ENCODE data around the gene CDH6.

The CDH6 gene

DNA sequence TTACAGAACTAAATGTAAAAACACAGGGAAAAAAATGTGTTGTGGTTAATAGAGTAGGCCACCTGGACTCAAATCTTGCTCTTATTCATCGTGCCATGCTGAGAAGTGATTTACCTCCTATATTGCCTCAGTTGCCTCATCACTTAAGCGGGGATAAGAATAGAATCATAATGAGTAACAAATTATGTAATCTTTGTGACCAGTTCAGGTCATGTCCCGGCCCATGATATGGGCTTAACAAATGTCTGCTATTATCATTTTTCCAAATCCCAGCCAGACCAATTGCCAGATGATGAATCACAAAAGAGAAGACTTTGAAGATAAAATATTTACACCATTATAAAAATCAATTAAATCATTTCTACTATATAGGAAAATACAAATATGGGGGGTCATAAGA lies 89.8 kb downstream of the CDH6 start:
- no peak overlapping the region for H3K4me3 ChIP-seq (ENCODE audit: low read depth, low read length)
- DNase-seq (ENCODE audit: low read depth): no peak
- TF ChIP-seq, protein P1, sequence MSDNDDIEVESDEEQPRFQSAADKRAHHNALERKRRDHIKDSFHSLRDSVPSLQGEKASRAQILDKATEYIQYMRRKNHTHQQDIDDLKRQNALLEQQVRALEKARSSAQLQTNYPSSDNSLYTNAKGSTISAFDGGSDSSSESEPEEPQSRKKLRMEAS (IDR thresholded peaks at IDR 0.05; ENCODE audit: low read depth, low read length): no peak
- TF ChIP-seq MYC (IDR thresholded peaks at IDR 0.05; ENCODE audit: low read depth, low read length) (no peak), CTCF (IDR thresholded peaks at IDR 0.05; ENCODE audit: low read depth, low read length) (no peak), POLR2A (IDR thresholded peaks at IDR 0.05; ENCODE audit: extremely low read depth, insufficient read length) (no peak)

- DNase-seq (ENCODE audit: low read depth): no peak
- no peak overlapping the region for H3K4me3 ChIP-seq (ENCODE audit: low read depth, low read length)
- TF ChIP-seq MYC (IDR thresholded peaks at IDR 0.05; ENCODE audit: low read depth, low read length) (no peak), POLR2A (IDR thresholded peaks at IDR 0.05; ENCODE audit: extremely low read depth, insufficient read length) (no peak), CTCF (IDR thresholded peaks at IDR 0.05; ENCODE audit: low read depth, low read length) (no peak)
- TF ChIP-seq, protein P1 (IDR thresholded peaks at IDR 0.05; ENCODE audit: low read depth, low read length): no peak
Observed at GRCh38 chr5:31285025-31285424, 91.5 kb downstream of the CDH6 start.

- TF ChIP-seq, protein P1 (IDR thresholded peaks at IDR 0.05; ENCODE audit: low read depth, low read length): no peak
- TF ChIP-seq POLR2A (IDR thresholded peaks at IDR 0.05; ENCODE audit: extremely low read depth, insufficient read length) (no peak), MYC (IDR thresholded peaks at IDR 0.05; ENCODE audit: low read depth, low read length) (no peak), CTCF (IDR thresholded peaks at IDR 0.05; ENCODE audit: low read depth, low read length) (no peak)
- H3K4me3 ChIP-seq (ENCODE audit: low read depth, low read length): no peak overlapping the region
- no peak for DNase-seq (ENCODE audit: low read depth)
Observed at GRCh38 chr5:31287985-31288384, 94.5 kb downstream of the CDH6 start.

DNA sequence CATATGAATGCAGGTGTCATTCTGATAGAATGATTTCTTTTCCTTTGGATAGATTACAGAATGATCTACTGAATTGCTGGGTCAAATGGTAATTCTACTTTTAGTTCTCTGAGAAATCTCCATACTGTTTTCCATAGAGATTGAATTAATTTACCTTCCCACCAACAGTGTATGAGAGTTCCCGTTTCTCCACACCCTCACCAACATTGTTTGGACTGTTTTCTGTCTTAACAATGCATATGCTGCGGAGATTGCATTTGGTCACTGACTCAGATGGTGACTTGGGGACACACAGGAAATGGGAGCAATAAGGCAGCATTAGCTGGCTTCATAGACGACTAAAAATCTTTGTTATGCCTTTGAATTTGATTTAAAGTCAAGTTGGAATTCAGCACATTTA lies 95.9 kb downstream of the CDH6 start:
- no peak overlapping the region for H3K4me3 ChIP-seq (ENCODE audit: low read depth, low read length)
- DNase-seq (ENCODE audit: low read depth): no peak

GRCh38 chr5:31291323-31291854 lies 97.9 kb downstream of the CDH6 start:
- TF ChIP-seq POLR2A (IDR thresholded peaks at IDR 0.05; ENCODE audit: extremely low read depth, insufficient read length) (no peak), MYC (IDR thresholded peaks at IDR 0.05; ENCODE audit: low read depth, low read length) (no peak), CTCF (IDR thresholded peaks at IDR 0.05; ENCODE audit: low read depth, low read length) (no peak)
- TF ChIP-seq, protein P1 (IDR thresholded peaks at IDR 0.05; ENCODE audit: low read depth, low read length): no peak
- peak; percentile 8 for DNase-seq (ENCODE audit: low read depth)
- H3K4me3 ChIP-seq (ENCODE audit: low read depth, low read length): no peak overlapping the region

More for the DNA sequence above, 95.9 kb downstream of the CDH6 start:
- TF ChIP-seq MYC (IDR thresholded peaks at IDR 0.05; ENCODE audit: low read depth, low read length): no peak
- TF ChIP-seq POLR2A (IDR thresholded peaks at IDR 0.05; ENCODE audit: extremely low read depth, insufficient read length): no peak
- TF ChIP-seq CTCF (IDR thresholded peaks at IDR 0.05; ENCODE audit: low read depth, low read length): no peak

- no peak for DNase-seq (ENCODE audit: low read depth)
- H3K4me3 ChIP-seq (ENCODE audit: low read depth, low read length): no peak overlapping the region
- TF ChIP-seq MYC (IDR thresholded peaks at IDR 0.05; ENCODE audit: low read depth, low read length) (no peak), CTCF (IDR thresholded peaks at IDR 0.05; ENCODE audit: low read depth, low read length) (no peak), POLR2A (IDR thresholded peaks at IDR 0.05; ENCODE audit: extremely low read depth, insufficient read length) (no peak)
- TF ChIP-seq, protein P1 (IDR thresholded peaks at IDR 0.05; ENCODE audit: low read depth, low read length): no peak
Observed at GRCh38 chr5:31300501-31300900, 107.0 kb downstream of the CDH6 start.

Data from NB4 (cell line).